ENCODE data around the gene FGF14.

GRCh38 chr13:101838323-101838722, 563.5 kb downstream of the FGF14 start:
- TF ChIP-seq CTCF (IDR thresholded peaks at IDR 0.05) (no peak), POLR2A (IDR thresholded peaks at IDR 0.05) (no peak), POLR2AphosphoS5 (IDR thresholded peaks at IDR 0.05) (no peak), EP300 (IDR thresholded peaks at IDR 0.05) (no peak)
